NCI-H146 treated with DMSO at 0.1 percent for 48 hours (cell line): ENCODE measurements around the gene CCDC88C.

Source experiments
- DNase-seq: peaks from one replicate; lab custom pipeline; 2025; ENCODE audit not compliant: unreplicated experiment; lab: John Stamatoyannopoulos, UW

CCDC88C gene

DNA sequence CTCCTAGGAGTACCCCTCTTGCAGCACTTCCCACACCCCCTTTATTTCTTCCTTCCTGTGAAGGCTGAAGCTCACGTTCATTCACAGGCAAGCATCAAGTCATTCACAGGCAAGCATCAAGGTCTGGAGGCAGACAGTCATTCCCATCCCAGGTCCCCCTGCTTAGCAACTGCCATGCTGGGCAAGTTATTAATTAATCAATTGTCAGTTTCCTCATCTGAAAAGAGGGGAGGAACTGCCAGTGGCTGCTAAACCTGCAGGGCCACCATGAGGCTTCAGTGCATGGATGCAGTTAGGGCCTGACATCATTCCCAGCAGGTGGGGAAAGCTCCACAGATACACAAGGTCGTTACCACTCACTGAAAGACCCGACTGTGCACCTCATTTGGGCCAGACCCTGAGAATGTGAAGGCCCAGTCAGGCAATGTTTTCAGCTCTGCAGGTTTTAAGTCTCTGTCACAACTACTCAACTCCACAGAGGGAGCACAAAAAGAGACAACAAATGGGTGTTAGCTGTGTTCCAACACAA is 88.1 kb downstream of the CCDC88C start:
- no peak for DNase-seq

GRCh38 chr14:91328313-91329050 is 89.1 kb downstream of the CCDC88C start:
- no peak for DNase-seq

- no peak for DNase-seq
These were observed 89.8 kb downstream of the CCDC88C start for GRCh38 chr14:91327661-91328312.

DNA sequence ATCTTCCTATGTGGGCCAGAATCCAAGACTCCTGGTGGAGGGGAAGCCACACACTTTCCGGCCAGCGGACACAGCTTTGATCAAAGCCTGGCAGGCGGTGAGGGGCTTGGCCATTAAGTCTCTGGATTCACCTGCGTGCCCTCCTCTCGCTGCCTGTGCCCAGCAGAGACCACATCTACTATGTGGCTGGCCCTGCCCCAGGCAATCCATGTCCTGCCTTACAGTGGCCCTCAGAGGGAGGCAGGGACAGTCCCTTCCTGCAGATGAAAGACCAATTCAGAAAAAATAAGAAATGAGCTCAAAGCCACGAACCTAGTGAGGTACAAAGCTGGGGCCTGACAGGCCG is 90.4 kb downstream of the CCDC88C start:
- DNase-seq = no peak

DNA sequence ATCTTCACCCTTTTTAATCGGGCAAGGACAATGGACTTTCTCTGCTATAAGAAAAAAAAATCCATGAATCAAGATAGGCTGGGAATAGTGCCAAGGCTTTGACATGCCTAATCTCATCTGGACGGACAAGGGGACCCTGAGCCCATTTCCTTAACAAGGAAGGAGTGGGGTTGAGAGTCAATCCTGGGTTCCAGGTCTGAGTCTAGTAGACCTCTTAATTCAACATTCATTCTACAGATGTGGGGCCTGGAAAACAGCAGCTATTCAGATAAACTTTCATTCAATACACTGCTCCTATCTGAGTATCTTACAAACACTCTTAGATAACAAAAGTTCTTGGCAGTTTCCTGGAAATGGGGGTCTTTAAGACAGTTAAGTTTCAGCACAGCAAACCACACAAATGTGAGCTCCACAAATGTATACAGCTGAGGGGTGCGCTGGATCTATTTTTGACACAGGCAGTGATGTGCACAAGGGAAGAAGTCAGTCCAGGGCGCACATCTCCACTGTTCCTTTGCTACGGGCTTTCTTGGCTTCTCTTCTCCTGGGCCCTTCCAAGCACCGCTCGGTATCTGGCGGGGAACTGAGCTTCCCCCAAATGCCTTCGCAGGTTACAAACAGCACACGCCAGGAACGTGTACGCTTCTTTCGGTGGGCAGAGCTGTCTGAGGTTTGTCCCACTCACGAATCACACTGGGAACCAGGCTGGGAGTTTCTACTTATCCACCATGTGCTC is 90.9 kb downstream of the CCDC88C start:
- no peak for DNase-seq

GRCh38 chr14:91324606-91325575 is 92.7 kb downstream of the CCDC88C start:
- no peak for DNase-seq

GRCh38 chr14:91323671-91324605 is 93.7 kb downstream of the CCDC88C start:
- DNase-seq = no peak

GRCh38 chr14:91323031-91323430 is 94.6 kb downstream of the CCDC88C start:
- no peak for DNase-seq

GRCh38 chr14:91322623-91323022 is 95.0 kb downstream of the CCDC88C start:
- no peak for DNase-seq

DNA sequence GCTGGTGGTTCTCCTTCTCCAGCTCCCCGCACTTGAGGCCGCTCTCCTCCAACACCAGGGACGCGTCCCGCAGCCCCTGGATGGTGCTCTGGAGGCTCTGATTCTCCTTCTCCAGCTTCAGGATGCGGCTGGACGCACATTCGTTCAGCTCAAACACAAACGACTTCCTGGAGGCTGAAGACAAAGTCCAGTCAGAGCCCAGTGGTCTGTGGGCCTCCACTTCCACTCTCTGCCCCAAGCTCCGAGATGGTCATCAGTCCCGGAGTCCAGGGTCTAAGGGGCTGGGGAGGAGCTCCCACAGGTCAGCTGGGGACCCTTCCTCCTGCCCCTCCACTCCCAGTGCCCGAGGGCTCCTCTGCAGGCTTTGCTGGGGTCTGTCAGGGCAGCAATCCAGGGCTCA is 96.5 kb downstream of the CCDC88C start:
- no peak for DNase-seq

- no peak for DNase-seq
These were observed 97.4 kb downstream of the CCDC88C start for GRCh38 chr14:91320266-91320665.

DNA sequence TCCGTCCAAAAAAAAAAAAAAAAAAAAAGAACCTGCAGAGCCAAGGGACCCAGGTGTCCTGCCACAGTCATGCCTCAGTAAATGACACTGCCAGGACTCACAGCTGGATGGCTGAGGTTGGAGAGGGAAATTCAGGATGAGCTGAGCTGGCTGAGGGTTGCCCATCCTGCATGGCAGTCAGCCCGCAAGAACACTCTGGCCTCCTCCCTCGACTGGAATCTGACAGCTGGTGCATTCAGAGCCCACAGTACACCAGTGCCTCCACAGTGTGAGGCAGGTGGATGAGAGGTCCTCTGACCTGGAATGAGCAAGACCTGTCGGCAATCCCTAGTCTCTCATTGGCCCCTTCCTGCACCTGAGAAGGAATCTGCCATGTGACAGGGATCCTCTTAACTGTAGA is 98.7 kb downstream of the CCDC88C start:
- no peak for DNase-seq

DNA sequence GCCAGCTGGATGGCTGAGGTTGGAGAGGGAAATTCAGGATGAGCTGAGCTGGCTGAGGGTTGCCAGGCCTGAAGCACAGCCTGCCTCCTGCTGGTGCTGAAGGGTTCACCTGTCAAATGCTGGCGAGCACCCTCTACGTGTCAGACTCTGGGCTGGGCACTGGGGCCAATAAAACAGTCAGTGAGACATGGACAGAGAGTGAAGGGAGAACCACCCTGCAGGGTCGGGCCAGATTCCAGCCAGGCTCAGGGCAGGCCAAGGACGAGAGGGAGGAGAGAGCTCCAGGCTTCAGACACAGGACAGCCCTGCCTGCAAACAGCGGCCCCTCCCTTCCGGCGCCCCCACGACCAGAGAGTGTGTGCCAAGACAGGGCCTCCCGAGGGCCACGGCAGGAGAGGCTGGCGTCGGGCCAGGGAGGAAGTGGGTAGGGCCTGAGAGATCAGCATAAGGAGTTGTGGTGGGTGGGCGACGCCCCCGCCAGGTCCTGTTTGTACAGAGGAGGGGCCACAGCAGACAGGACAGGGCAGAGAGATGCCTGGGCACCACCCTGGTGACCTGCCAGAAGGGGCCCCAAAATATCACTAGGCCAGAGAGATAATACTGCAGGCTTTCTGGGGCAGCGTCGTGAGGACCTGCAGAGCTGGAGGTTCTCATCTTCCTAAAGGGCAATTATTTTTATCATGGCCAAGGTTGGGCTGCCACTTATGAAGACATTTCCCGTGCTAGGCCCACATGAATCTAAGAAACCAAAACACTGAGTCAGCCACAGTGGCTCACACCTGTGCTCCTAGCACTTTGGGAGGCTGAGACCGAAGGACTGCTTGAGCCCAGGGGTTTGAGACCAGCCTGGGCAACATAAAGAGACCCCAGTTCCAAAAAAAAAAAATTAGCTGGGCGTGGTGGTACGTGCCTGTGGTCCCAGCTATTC is 100.0 kb downstream of the CCDC88C start:
- no peak for DNase-seq

GRCh38 chr14:91316761-91317160 is 100.9 kb downstream of the CCDC88C start:
- no peak for DNase-seq

GRCh38 chr14:91315844-91316267 is 101.8 kb downstream of the CCDC88C start:
- DNase-seq = no peak

DNA sequence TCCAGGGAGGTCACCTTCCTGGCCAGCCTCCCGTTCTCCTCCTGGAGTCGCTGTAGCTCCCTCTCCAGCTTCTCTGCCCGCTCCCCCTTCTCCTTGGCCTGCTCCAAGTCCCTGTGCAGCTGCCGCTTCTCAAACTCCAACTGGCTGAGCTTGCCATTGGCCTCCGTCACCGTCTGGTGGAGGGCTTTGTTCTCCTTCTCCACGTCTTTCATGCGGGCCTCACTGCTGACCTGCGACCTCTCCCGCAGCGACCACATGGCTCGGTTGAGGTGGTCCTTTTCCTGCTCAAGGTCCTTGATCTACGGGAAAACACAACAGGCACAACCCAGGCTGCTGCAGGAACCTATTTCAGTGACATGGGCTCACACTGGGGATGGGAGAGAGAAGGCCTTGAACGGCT is 103.8 kb downstream of the CCDC88C start:
- no peak for DNase-seq

GRCh38 chr14:91313154-91313850 is 104.3 kb downstream of the CCDC88C start:
- no peak for DNase-seq

- no peak for DNase-seq
These were observed 106.3 kb downstream of the CCDC88C start for GRCh38 chr14:91311284-91311662.
